Thyroid gland (tissue), 4 donors: ENCODE results near the gene PAXX. TPM values are rescaled to one million over a fixed set of nuclear protein-coding genes. Genes with fewer than 3 reads are reported as not detected.

Experiments
- DNase-seq, 2 donors: peaks; one replicate each; pipeline ENCODE4 v3.0.0-alpha.2; 2019
- H3K27ac ChIP-seq, 3 donors: fragments of 200-600 bp; sonication (generic); 1 replicate in 2 of 3; 2 replicates in 1 of 3; pipeline ENCODE4 v1.5.1; 2016 to 2019; ENCODE audit warnings: mild to moderate bottlenecking in 1 of 3, moderate library complexity in 1 of 3
- H3K27me3 ChIP-seq: fragments of 200-600 bp; sonication (generic); one replicate; pipeline ENCODE4 v1.5.1; 2019
- H3K36me3 ChIP-seq, 2 donors: fragments of 200-600 bp; sonication (generic); one replicate each; pipeline ENCODE4 v1.5.1; 2016 to 2019
- H3K4me1 ChIP-seq, 2 donors: fragments of 200-600 bp; sonication (generic); one replicate each; pipeline ENCODE4 v1.5.1; 2017 to 2019
- H3K4me3 ChIP-seq, 3 donors: fragments of 200-600 bp; sonication (generic); replicated peaks in 1 of 3; 1 replicate in 2 of 3; 2 replicates in 1 of 3; pipeline ENCODE4 v1.5.1; 2016; ENCODE audit warnings: mild to moderate bottlenecking in 1 of 3
- H3K9me3 ChIP-seq: fragments of 200-600 bp; sonication (generic); one replicate; pipeline ENCODE4 v1.5.1; 2017
- CTCF ChIP-seq, 6 experiments: fragments of 200-600 bp in 3 of 6; fragments of 450-650 bp in 3 of 6; sonication (generic) in 3 of 6; IDR thresholded peaks; one replicate each; pipeline ENCODE4 v1.5.1; 2016 to 2019; ENCODE audit warnings: antibody characterized with exemption in 6 of 6, mild to moderate bottlenecking in 2 of 6, inconsistent platforms in 1 of 6, moderate library complexity in 1 of 6
- POLR2A ChIP-seq, 2 donors: fragments of 450-650 bp; IDR thresholded peaks; one replicate each; pipeline ENCODE4 v1.6.1; 2017; ENCODE audit warnings: antibody characterized with exemption in 2 of 2, mild to moderate bottlenecking in 2 of 2, moderate library complexity in 1 of 2
- WGBS, 2 donors: methylation state at CpG; one replicate each; pipeline ENCODE4 v1.1.5; 2017; 5-methylcytosine and 5-hydroxymethylcytosine counted together
- intact Hi-C: fragments of 100-400 bp; cut with DNase I; formaldehyde crosslinking; loops from one replicate; pipeline ENCODE4 v1.15.1; 2023
- total RNA-seq, 4 donors: library from RNA; depleted of rRNA; stranded (reverse); fragments of >200 nt; gene quantifications; one replicate each; pipeline ENCODE4 v1.2.3, GENCODE V29; 2016

The PAXX gene
- total RNA-seq, 4 donors from 2014 or later = 29.8 to 109 (median 50.7) TPM

DNA sequence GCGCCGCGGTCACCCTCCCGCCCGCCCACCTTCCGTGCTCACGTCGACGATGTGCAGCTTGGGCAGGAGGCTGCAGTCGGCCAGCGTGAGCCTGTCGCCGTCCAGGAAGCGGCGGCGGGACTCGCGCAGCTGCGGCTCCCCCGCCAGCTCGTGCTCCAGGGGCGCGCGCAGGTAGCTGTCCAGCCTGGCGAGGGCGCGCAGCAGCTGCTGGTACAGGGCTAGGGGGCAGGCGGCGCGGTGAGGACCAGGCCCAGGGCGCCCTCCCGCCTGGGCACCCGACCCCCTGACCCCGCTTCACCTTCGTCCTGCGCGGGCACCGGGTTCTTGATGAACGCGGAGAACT lies 2.6 kb downstream of the PAXX start:
- Histone ChIP-seq H3K27me3 (no peaks in the 10 kb centered on the region), H3K36me3 (no peaks in the 10 kb centered on the region), H3K27ac (peak overlapping the region in 2 of 3 donors; percentile 29 to 78), H3K4me1 (peaks cover 46 to 72% of the 10 kb centered on the region in 2 donors), H3K9me3 (no peaks in the 10 kb centered on the region), H3K4me3 (peak overlapping the region in 1 of 3 donors; percentile 24)
- TF ChIP-seq CTCF (IDR thresholded peaks at IDR 0.05) = no peak
- no peak for TF ChIP-seq POLR2A (IDR thresholded peaks at IDR 0.05)
- intact Hi-C loops = loop anchor here (5.0 kb wide), 1 partner anchor 43 kb away; the partner anchor contains the start of gene LCN12
- WGBS, 2 donors = no CpG with 5 or more reads among the region's 40 CpGs
- DNase-seq = peak in 1 of 2 donors; percentile 44

DNA sequence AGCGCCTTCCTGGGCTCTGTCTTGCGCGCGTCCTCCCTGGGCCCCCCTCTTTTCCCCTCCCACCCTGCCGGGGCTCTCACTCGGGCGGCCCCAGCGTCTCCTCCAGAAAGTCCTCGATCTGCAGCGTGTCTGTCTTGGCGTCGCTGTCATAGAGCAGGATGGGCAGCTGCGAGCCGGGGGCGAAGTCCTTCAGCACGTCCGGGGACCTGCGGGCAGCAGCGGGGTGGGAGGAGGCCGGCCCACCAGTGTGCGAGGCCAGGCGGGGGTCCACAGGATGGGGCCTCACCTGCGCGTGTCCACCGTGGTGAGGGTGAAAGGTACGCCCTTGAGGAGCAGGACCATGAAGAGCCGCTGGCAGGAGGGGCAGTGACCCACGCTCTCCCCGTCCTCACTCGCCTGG lies 3.1 kb downstream of the PAXX start:
- TF ChIP-seq POLR2A (IDR thresholded peaks at IDR 0.05) (no peak), CTCF (IDR thresholded peaks at IDR 0.05) (no peak)
- H3K4me3 ChIP-seq = peak overlapping the region in 2 of 3 donors; percentile 14 to 24
- H3K27ac ChIP-seq = peak overlapping the region in 2 of 3 donors; percentile 29 to 78
- no peaks in the 10 kb centered on the region for H3K36me3 ChIP-seq
- intact Hi-C loops = loop anchor here (5.0 kb wide), 1 partner anchor 43 kb away; the partner anchor contains the start of gene LCN12
- DNase-seq = peak in 1 of 2 donors; percentile 59
- WGBS, 2 donors = 0 to 3% methylated on average over 11 to 14 of the region's 30 CpGs
- H3K9me3 ChIP-seq = no peaks in the 10 kb centered on the region
- peaks cover 46 to 72% of the 10 kb centered on the region in 2 donors for H3K4me1 ChIP-seq
- H3K27me3 ChIP-seq = no peaks in the 10 kb centered on the region

- peak overlapping the region; percentile 53 to 78 (median 69) for H3K27ac ChIP-seq
- H3K4me3 ChIP-seq = peak overlapping the region; percentile 12 to 37 (median 14)
- H3K4me1 ChIP-seq = peaks cover 46 to 72% of the 10 kb centered on the region in 2 donors
- WGBS, 2 donors = 0 to 10% methylated on average over 3 of the region's 12 CpGs
- no peaks in the 10 kb centered on the region for H3K9me3 ChIP-seq
- peak; percentile 97 to 99 for DNase-seq
- intact Hi-C loops = loop anchor here (5.0 kb wide), 1 partner anchor 44 kb away; the partner anchor contains the start of gene LCN12
- TF ChIP-seq CTCF (IDR thresholded peaks at IDR 0.05) = no peak
- no peak for TF ChIP-seq POLR2A (IDR thresholded peaks at IDR 0.05)
- H3K27me3 ChIP-seq = no peaks in the 10 kb centered on the region
- H3K36me3 ChIP-seq = no peaks in the 10 kb centered on the region
Measured at GRCh38 chr9:136995772-136996311, 3.6 kb downstream of the PAXX start.

DNA sequence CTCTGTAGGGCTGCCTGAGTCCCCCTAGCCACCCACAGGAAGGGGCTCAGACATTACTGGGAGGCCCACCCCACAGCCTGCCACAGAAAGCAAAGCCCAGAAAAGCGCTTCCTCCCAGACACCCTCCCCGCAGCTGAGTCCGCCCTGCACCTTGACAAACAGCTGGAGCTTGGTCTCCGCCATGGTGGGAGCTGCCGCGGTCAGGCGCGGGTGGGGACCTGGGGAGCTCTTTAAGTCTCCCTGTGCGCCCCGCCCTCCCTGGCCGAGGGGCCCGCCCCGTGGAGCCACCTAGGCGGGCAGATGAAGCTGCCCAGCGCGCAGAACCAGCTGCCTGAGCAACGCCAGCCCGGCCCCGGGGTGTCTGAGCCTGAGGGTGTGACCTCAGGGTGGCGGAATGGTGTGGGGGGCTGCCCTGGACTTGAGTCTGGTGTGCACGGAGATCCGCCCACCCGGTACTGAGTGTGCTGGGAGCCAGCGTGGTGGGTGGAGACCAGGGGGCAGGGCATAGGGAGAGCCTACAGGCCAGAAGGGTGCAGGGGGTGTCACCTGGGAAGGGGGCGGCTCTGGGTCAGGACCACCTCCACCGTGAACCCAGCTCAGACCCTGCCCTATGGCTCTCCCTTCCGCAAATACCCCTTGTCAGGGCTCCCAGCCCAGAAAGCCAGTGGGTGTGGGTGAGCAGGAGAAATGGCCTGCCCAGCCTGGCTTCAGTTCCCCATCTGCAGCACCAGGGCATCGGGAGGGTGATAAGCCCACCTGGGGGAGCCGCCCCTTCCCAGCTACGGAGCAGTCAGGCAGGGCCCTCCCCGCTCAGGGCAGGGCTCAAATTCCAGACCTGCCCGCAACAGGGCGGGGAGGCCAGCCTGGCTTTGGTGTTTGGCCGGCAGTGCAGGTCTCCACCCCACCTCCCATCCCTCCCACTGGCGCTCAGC lies 4.4 kb downstream of the PAXX start, which contains the start of gene CLIC3:
CLIC3 (minus strand) TSS at position 208 of the 932 bp plus-strand sequence; CDS start at position 183, 25 bp downstream.
- H3K27me3 ChIP-seq = no peaks in the 10 kb centered on the region

More for the DNA sequence above, 4.4 kb downstream of the PAXX start, which contains the start of gene CLIC3:
- intact Hi-C loops = loop anchor here (5.0 kb wide), 1 partner anchor 44 kb away; the partner anchor contains the start of gene LCN12
- 22 to 40% methylated on average over 2 to 20 of the region's 35 CpGs for WGBS, 2 donors
- H3K4me1 ChIP-seq = peaks cover 46 to 69% of the 10 kb centered on the region in 2 donors
- peak; percentile 90 to 92 for DNase-seq
- H3K27ac ChIP-seq = peak within 1 kb of the TSS; percentile 53 to 78 (median 69)
- no peaks in the 10 kb centered on the region for H3K9me3 ChIP-seq
- H3K36me3 ChIP-seq = no peaks in the 10 kb centered on the region
- peak within 1 kb of the TSS; percentile 12 to 37 (median 14) for H3K4me3 ChIP-seq
- TF ChIP-seq CTCF (IDR thresholded peaks at IDR 0.05) = peak in 1 of 6 experiments; percentile 11
- TF ChIP-seq POLR2A (IDR thresholded peaks at IDR 0.05) = peak; percentile 11 to 63
